GM12878 (cell line): ENCODE data around the gene DNAJC18.

ENCODE experiments used
- CBFB ChIP-seq: IDR thresholded peaks from 2 replicates; pipeline ENCODE4 v1.6.1; 2016; ENCODE audit warnings: antibody characterized with exemption, low read depth
- CBX5 ChIP-seq: sonication (generic); IDR thresholded peaks from 2 replicates; pipeline ENCODE4 v1.6.1; 2016; ENCODE audit warnings: low read depth, moderate library complexity, mild to moderate bottlenecking, inconsistent platforms
- CTCF ChIP-seq, 3 experiments: IDR thresholded peaks in 2 of 3; conservative IDR thresholded peaks in 1 of 3; 2 replicates each; pipeline ENCODE4 v1.5.1; 2011; ENCODE audit warnings: low read depth in 3 of 3, low read length in 3 of 3, mild to moderate bottlenecking in 3 of 3, control low read depth in 2 of 3, moderate library complexity in 2 of 3, inconsistent platforms in 1 of 3, mixed read lengths in 1 of 3; ENCODE audit not compliant: control insufficient read depth in 2 of 3, insufficient read depth in 1 of 3; ENCODE audit errors: extremely low read depth in 1 of 3
- EP300 ChIP-seq, 2 experiments: fragments of 150-350 bp in 1 of 2; IDR thresholded peaks; 2 replicates each; pipeline ENCODE4 v1.6.1; 2011 to 2012; ENCODE audit warnings: low read depth in 2 of 2, low read length in 2 of 2, borderline replicate concordance in 1 of 2, improper control_type of control experiment in 1 of 2, inconsistent platforms in 1 of 2; ENCODE audit not compliant: control insufficient read depth in 1 of 2
- MXI1 ChIP-seq: fragments of 150-350 bp; IDR thresholded peaks from 2 replicates; pipeline ENCODE4 v1.6.1; 2011; ENCODE audit warnings: low read depth, mild to moderate bottlenecking, inconsistent platforms, low read length, improper control_type of control experiment
- PBX3 ChIP-seq: IDR thresholded peaks from 2 replicates; pipeline ENCODE4 v1.6.1; 2011; ENCODE audit warnings: mild to moderate bottlenecking, low read depth, low read length, moderate library complexity; ENCODE audit not compliant: insufficient replicate concordance
- POLR2A ChIP-seq: IDR thresholded peaks from 2 replicates; pipeline ENCODE4 v1.6.1; 2011; ENCODE audit warnings: low read depth, mild to moderate bottlenecking, low read length
- REST ChIP-seq: IDR thresholded peaks from 2 replicates; pipeline ENCODE4 v1.6.1; 2012; ENCODE audit warnings: mild to moderate bottlenecking, low read depth, low read length
- SREBF2 ChIP-seq: IDR thresholded peaks from 2 replicates; pipeline ENCODE4 v1.6.1; 2012; ENCODE audit warnings: mild to moderate bottlenecking, low read length
- YY1 ChIP-seq: IDR thresholded peaks from 2 replicates; pipeline ENCODE4 v1.6.1; 2011; ENCODE audit warnings: low read depth, mild to moderate bottlenecking, low read length

- no peak for TF ChIP-seq EP300 (IDR thresholded peaks at IDR 0.05; ENCODE audit: borderline replicate concordance in 1 of 2, control insufficient read depth in 1 of 2, low read depth in 2 of 2, low read length in 2 of 2)
- peak; percentile 74 for TF ChIP-seq POLR2A
- TF ChIP-seq CTCF (IDR thresholded peaks at IDR 0.05 in 2 of 3, conservative IDR thresholded peaks at IDR 0.05 in 1 of 3; ENCODE audit: control insufficient read depth in 2 of 3, extremely low read depth in 1 of 3, insufficient read depth in 1 of 3, low read depth in 3 of 3, low read length in 3 of 3): no peak
- no peak for TF ChIP-seq SREBF2
- no peak for TF ChIP-seq REST
- no peak for TF ChIP-seq CBFB
- no peak for TF ChIP-seq PBX3
- TF ChIP-seq MXI1: no peak
- TF ChIP-seq YY1: peak; percentile 63; the same call in 1 of the 2 replicates
- TF ChIP-seq CBX5: no peak
Measured at GRCh38 chr5:139439013-139439903, at the start of gene DNAJC18.
